ENCODE measurements around the gene TRPM6. TPM values are rescaled to one million over a fixed set of nuclear protein-coding genes. Genes with fewer than 3 reads are reported as not detected.

The TRPM6 gene
- total RNA-seq, 1 experiment from 2014 or later = 0.57 TPM

DNA sequence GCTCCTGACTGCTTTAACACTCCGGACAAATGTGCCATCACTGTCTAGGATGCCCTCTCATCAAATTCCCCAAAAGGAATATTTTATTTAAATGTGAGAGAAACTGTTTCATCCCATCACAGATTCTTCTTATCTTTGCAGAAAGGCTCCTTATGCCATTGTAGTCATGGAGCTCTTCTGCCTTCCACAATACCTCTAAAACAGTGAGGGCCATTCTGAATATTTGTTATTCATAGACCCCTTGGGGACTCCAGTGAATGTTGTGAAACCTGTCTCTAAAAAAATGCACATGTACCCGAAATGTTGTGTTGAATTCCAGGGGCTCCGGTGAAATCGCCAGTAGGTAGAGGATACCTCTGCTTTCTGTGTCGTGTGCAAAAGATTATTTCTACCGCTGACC lies 213.6 kb downstream of the TRPM6 start:
- H3K9ac ChIP-seq (ENCODE audit: extremely low read depth, insufficient read length, low read length) = no peak overlapping the region
- H2BK120ac ChIP-seq (ENCODE audit: low read depth, low read length, poor library complexity, severe bottlenecking) = no peak overlapping the region
- H3K4me2 ChIP-seq (ENCODE audit: insufficient read depth, insufficient read length, low read length) = no peak overlapping the region
- no peaks in the 10 kb centered on the region; the same call in 1 of the 2 replicates for H3K4me1 ChIP-seq (ENCODE audit: insufficient read depth, low read length)
- H3K9me3 Mint-ChIP-seq = no peaks in the 10 kb centered on the region
- no peak overlapping the region for H4K8ac ChIP-seq (replicated peaks; ENCODE audit: insufficient read length, low read depth, low read length)
- H2BK20ac ChIP-seq (ENCODE audit: low read depth, low read length, poor library complexity, severe bottlenecking) = no peak overlapping the region
- no peak overlapping the region for H3K23ac ChIP-seq (ENCODE audit: insufficient read length, low read depth, low read length)
- H2BK15ac ChIP-seq (ENCODE audit: low read depth, low read length) = no peak overlapping the region
- H3K36me3 Mint-ChIP-seq (ENCODE audit: insufficient read depth in 1 of 3, low read depth in 3 of 3) = no peaks in the 10 kb centered on the region
- H3K23me2 ChIP-seq (ENCODE audit: insufficient read length, low read depth, low read length, poor library complexity, severe bottlenecking) = no peaks in the 10 kb centered on the region
- H3K4me3 Mint-ChIP-seq = no peak overlapping the region
- no peaks in the 10 kb centered on the region for H4K20me1 ChIP-seq (ENCODE audit: control insufficient read depth, insufficient read depth, insufficient read length)
- no peaks in the 10 kb centered on the region for H3K79me2 ChIP-seq (ENCODE audit: insufficient read depth, low read length)
- H3K9me3 ChIP-seq (ENCODE audit: control insufficient read depth, low read depth, low read length) = no peaks in the 10 kb centered on the region
- WGBS (ENCODE audit: extremely low coverage, insufficient read length, low lambda C conversion rate) = no CpG with 5 or more reads among the region's 6 CpGs
- no peak overlapping the region for H4K5ac ChIP-seq (ENCODE audit: insufficient read length, low read depth, low read length)
- H3T11ph ChIP-seq (ENCODE audit: low read length) = no peak overlapping the region
- H3K18ac ChIP-seq (ENCODE audit: insufficient read length, low read depth, low read length) = no peak overlapping the region
- H3K4me1 Mint-ChIP-seq = peaks cover 15% of the 10 kb centered on the region in 2 experiments
- H2BK12ac ChIP-seq (ENCODE audit: insufficient read length, low read depth, low read length) = no peak overlapping the region
- H3K27ac Mint-ChIP-seq = no peak overlapping the region; a peak in 1 of 7 replicates
- no peak overlapping the region for H4K91ac ChIP-seq (ENCODE audit: insufficient read length, low read depth, low read length)
- H3K27me3 ChIP-seq (ENCODE audit: insufficient read depth, low read length) = no peaks in the 10 kb centered on the region
- no peak overlapping the region for H3K4ac ChIP-seq (ENCODE audit: low read depth, low read length)
- H3K27me3 Mint-ChIP-seq (ENCODE audit: low read depth) = no peaks in the 10 kb centered on the region
- H3K56ac ChIP-seq (ENCODE audit: insufficient read length, low read depth, low read length) = no peak overlapping the region
- H3K14ac ChIP-seq (ENCODE audit: insufficient read depth, low read length) = no peak overlapping the region
- no peak overlapping the region for H2BK5ac ChIP-seq (ENCODE audit: insufficient read length, low read length)
- no peak overlapping the region for H3K27ac ChIP-seq (ENCODE audit: insufficient read length, low read depth, low read length)
- H2AFZ ChIP-seq (ENCODE audit: low read length) = no peak overlapping the region
- no peak for DNase-seq
- no peaks in the 10 kb centered on the region for H3K79me1 ChIP-seq (ENCODE audit: insufficient read depth, low read depth, low read length, poor library complexity, severe bottlenecking)
- TF ChIP-seq CTCF (conservative IDR thresholded peaks at IDR 0.05) = no peak
- no peak overlapping the region for H2AK5ac ChIP-seq (ENCODE audit: insufficient read length, low read length)

Other genes with a start within 250 kb of the TRPM6 start
- 10.3 and 11.4 TPM in 2 replicates for gene C9orf40, start 65.0 kb upstream of the TRPM6 start, total RNA-seq (2021)
- gene CARNMT1, start 140.4 kb upstream of the TRPM6 start, total RNA-seq (2021) = 34.9 and 38.2 TPM in 2 replicates
- 2.7 and 3.0 TPM in 2 replicates for gene NMRK1, start 200.2 kb upstream of the TRPM6 start, total RNA-seq (2021)
- 16.1 and 16.4 TPM in 2 replicates for gene OSTF1, start 200.6 kb upstream of the TRPM6 start, total RNA-seq (2021)

Measured in H9 (cell line).